Measurements from ENCODE around the gene JAZF1.

DNA sequence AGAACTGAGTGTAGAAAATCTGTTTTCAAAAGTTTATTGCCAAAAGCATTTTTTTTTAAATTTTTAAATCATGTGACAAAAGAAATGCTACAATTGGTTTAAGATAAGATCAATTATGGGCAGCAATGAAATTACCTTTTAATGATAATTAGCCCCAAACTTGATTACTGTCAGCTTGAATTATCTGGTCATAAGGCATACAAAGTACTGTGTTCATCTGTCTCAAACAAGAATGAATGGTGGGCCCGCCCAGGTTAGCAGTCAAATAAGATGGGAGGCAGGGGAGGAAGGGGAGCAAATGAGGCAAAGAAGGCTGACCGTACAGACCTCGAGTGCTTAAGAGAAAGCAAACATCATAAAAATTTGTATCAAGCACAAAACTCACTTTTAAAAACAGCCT is 68.1 kb downstream of the JAZF1 start:
- TF ChIP-seq, protein P1, sequence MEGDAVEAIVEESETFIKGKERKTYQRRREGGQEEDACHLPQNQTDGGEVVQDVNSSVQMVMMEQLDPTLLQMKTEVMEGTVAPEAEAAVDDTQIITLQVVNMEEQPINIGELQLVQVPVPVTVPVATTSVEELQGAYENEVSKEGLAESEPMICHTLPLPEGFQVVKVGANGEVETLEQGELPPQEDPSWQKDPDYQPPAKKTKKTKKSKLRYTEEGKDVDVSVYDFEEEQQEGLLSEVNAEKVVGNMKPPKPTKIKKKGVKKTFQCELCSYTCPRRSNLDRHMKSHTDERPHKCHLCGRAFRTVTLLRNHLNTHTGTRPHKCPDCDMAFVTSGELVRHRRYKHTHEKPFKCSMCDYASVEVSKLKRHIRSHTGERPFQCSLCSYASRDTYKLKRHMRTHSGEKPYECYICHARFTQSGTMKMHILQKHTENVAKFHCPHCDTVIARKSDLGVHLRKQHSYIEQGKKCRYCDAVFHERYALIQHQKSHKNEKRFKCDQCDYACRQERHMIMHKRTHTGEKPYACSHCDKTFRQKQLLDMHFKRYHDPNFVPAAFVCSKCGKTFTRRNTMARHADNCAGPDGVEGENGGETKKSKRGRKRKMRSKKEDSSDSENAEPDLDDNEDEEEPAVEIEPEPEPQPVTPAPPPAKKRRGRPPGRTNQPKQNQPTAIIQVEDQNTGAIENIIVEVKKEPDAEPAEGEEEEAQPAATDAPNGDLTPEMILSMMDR (IDR thresholded peaks at IDR 0.05; ENCODE audit: low read length), result no peak
- TF ChIP-seq EZH2 (IDR thresholded peaks at IDR 0.05; ENCODE audit: borderline replicate concordance, low read length), result no peak

Measured in OCI-LY1 (cell line).